Activated CD4-positive, CD25-positive, alpha-beta regulatory T cell treated with anti-CD3 and anti-CD28 coated beads, Interleukin-2, amount 50 U/mL, for 16 hours (primary cell): ENCODE results near the gene CELA2B.
"Not testable (repeated sequence)": the region's sequence is repeated elsewhere in the genome, so short reads cannot be mapped to it uniquely, and the experiment has no call there.

ENCODE experiments used
- DNase-seq: peaks from one replicate; pipeline ENCODE4 v3.0.0-alpha.2; 2020; ENCODE audit warnings: low read depth, low spot score

CELA2B gene

DNA sequence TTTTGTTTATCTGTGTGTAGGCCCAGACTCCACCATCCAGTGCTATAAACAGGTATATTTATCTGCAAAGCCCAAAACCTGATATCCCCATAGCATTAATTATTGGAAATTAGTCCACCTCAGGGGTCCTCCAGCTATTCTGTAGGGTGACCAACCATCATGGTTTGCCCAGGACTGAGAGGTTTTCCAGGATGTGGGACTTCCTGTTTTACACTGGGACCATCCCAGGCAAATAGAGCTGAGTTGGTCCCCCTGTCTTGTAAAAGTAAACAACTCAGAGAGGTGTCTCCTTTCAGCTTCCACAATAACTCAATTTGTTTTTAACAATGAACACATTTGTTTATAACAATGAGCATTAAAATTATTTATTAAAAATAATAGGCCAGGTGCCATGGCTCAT lies 7.8 kb upstream of the CELA2B start:
- no peak for DNase-seq

DNA sequence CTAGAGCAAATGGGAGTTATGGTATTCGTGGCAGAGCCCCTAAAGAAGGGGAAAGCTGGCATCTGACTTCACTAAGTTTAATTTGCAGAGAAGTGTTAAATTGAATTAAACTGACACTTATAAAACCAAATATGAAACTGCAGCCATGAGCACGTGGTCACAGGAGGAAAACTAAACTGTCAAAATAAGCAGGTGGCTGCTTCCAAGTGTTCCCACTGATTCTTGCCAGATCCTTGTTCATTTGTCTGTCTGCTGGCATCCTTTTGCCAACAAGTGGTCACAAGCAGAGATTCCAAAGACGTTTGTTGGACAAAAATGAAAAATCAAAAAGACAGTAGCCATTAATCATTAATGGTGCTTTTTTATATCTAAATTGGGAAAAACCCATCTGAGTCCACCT lies 6.5 kb upstream of the CELA2B start:
- no peak for DNase-seq

DNA sequence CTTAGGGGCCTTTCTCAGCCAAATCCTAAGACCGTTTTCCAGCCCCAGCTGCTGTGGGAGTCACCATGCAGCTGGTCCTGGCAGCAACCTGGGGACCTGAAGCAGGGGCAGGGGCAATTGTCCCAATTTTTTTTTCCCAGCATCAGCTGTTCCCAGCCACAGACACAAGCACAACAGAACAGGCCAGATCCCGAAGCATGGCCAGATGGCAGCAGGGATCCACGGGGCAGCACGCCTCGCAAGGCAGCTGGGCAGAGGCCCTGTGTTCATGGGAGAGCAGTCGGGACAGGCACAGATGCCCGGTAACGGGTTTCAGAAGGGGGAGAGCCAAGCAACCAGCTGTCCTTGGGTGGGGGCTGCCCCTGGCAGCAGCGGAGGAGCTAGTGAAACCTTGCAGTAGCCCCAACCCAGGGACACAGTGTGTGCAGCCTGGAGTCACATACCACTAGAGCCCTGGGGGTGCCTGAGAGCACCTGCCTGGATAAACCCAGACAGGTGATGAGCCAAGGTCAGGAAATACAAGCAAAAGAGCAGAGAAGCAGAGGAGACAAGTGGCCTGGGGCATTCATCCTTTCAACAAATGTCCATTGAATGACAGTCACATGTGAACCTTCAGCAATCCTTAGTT lies 6.0 kb upstream of the CELA2B start:
- DNase-seq = not testable (repeated sequence)

DNA sequence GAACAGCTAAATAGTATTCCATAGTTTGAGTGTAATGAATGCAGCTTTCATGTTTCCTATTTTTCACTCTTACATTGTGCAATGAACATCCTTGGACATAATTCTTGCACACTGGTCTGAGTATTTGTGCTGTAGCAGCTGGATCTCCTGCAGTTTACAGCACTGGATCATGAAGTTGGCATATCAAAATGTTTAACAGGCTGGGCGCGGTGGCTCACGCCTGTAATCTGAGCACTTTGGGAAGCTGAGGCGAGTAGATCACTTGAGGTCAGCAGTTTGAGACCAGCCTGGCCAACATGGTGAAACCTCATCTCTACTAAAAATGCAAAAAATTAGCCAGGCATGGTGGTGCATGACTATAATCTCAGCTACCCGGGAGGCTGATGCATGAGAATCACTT lies 4.8 kb upstream of the CELA2B start:
- not testable (repeated sequence) for DNase-seq

DNA sequence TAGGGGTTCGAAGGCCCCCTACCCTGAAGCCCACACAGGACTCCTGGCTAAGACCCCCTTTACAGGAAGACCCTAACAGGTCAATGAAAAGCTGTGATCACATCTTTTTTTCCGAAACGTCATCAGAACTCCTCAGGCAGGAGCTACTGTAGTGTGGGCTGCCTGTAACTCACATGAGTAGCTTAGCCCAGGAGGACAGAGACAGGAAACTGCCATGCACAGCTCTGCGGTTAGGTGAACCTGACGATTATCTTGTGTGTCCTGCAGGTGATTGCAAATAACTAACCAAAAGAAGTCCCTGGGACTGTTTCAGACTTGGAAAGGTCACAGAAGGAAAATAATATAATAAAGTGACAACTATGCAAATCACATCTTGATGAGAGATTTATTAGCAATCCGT lies 4.2 kb upstream of the CELA2B start:
- DNase-seq = not testable (repeated sequence)

DNA sequence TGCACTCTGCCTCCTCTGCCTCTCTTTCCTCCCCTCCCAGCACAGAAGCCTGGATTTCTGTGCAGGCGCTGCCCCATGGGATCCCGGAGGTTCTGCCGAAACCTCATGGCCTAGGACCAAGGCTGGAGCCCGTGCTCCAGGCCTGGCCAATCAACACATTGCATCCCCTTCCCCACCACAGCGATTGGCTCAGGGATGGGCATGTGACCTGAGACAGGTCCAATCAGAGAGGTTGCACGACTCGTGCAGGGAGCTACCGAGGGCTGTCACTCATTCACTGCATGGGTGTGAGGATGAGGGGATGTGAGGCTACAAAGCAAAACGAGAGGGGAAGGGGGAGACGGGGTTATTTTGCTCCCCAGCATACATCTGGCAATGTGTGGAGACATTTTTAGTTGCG lies 3.3 kb upstream of the CELA2B start:
- no peak for DNase-seq

DNA sequence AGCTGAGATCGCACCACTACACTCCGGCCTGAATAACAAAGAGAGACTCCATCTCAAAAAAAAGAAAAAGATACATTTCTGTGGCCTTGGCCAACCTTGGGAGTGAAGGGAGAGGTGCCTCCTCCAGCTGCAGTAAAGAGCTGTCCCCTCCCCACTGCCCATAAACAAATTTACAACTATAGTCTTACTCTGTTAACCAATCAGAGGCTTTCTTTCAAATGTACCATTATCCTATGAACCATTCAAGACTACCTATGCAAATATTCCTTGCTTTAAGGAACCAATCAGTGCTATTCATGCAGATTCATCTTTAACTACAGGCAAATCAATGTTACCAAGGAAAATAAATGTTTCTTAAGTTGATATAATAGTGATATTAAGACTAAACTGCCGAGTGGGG lies 1.0 kb downstream of the CELA2B start:
- DNase-seq = no peak

DNA sequence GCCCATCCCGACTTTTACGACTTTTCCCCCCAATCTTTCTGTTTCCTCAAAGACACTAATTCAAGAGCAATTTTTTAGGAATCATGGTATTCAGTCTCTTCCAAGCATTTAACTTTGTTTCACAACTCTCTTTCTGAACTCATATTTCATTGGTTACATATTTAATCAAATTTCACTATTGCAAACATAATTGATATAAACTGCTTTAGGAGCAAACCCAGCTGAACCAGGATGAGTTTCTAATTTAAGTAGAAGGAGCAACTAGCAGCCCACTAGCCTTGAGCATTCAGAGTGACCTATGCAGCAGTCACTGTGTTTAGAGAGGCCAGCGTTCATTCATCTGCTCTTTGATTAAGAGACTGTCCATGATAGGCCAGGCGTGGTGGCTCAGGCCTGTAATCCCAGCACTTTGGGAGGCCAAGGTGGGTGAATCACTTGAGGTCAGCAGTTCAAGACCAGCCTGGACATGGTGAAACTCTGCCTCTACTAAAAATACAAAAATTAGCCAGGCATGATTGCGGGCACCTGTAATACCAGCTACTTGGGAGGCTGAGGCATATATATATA lies 1.8 kb downstream of the CELA2B start:
- DNase-seq = no peak

DNA sequence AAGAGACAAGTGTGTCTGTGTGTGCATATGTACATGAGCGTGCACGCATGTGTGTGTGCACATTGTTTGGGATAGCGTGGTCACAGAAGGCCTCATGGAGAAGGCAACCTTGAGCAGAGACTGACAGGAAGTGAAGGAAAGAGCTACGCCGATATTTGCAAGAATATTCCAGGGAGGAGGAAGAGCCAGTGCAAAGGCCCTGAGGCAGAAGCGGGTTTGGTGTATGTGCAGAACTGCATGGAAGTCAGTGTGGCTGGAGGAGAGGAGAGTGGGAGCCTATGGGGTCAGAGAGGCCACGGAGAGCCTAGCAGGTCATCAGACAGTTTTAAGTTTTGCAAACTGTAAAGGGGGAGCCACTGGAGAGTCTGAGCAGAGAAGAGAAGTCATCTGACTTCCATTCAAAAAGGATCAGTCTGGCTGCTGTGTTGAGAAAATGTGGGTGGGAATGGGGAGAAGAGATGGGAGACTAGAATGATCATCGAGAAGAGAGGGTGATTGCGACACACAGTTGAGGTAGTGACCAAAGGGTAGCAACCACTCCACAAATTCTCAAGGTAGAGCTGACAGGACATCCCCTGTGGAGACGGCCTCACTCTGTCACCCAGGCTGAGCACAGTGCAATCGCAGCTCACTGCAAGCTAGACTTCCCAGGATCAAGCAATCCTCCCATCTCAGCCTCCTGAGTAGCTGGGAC lies 3.9 kb downstream of the CELA2B start:
- no peak for DNase-seq

DNA sequence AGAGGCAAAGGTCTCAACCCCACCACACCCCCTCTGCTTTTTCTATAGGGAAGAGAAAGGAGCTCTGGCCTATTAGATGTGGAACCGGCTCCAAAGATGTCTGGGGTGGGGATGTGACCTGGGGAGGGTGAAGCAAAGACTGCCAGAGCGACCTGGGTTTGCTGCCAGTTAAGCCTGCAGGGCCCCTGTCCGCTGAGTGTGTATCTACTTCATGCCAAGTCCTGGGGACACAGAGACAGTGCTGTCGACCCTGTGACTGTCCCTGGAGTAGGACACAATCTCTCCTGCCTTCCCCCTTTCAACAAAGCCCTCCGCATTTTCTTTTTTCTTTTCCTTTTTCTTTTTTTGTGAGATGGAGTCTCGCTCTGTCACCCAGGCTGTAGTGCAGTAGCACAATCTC lies 6.6 kb downstream of the CELA2B start:
- not testable (repeated sequence) for DNase-seq

DNA sequence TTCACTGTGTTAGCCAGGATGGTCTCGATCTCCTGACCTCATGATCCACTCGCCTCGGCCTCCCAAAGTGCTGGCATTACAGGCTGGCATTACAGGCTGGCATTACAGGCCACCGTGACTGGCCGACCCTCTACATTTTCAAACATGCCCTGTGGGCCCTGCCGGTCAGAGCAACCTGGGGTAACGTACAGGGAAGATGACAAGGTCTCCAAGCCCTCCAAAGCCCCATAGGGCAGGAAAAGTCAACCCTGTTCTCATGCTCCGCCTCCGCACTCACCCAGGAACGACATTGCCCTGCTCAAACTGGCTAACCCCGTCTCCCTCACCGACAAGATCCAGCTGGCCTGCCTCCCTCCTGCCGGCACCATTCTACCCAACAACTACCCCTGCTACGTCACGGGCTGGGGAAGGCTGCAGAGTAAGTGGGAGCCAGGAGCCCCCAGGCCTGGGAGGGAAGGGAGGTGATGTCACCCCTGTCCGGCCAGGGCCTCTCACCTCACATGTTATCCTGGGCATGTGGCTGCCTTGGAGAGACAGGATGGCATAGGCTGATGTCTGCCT lies 7.2 kb downstream of the CELA2B start:
- DNase-seq = not testable (repeated sequence)

DNA sequence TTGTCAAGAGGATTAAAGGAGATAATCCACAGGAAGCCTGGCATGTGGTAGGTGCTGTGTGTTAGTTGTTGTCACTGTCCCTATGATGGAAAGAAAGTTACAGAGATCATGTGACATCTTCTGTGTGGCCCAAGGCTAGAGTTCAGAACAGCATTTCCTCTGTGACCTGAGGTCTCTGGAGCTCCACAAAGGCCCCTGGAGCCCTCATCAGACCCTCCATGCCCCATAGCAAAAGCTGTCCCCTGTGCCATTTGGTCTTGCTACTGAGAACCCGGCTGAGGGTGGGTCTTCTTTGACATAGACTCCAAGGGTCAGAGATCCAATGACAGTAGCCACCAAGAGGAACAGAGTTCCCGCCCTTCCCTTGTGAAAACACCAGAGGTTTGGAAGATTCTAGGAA lies 8.1 kb downstream of the CELA2B start:
- no peak for DNase-seq

DNA sequence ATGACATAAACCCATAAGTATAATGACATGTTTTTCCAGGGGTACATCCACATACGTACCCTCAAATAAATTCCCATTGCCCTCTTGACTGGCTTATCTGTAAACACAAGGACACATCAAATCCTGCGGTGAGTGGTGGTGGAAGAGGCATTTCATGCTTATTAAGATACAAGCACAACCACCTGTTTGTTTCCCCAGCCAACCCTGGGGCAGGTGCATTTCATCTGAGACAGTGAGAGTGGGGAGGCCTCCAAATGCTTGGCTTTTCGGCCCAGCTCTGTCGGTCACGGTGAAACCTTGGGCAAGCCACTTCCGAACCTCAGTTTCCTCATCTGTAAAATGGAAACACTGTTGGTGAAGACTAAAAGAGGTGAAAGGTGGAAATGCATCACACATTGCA lies 8.5 kb downstream of the CELA2B start:
- DNase-seq = not testable (repeated sequence)

DNA sequence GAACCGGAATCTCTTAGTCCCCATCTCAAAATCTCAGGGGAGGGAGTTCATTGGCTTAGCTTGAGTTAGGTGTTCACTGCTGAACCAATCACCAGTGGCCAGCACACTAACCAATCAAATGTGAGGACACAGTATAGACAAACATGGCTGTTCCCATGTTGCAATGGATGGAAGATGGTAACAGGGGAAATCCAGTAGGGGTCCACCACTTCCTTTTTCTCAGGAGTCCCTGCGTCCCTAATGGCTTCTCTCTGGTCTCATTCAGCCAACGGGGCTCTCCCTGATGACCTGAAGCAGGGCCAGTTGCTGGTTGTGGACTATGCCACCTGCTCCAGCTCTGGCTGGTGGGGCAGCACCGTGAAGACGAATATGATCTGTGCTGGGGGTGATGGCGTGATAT lies 9.7 kb downstream of the CELA2B start:
- DNase-seq = no peak

DNA sequence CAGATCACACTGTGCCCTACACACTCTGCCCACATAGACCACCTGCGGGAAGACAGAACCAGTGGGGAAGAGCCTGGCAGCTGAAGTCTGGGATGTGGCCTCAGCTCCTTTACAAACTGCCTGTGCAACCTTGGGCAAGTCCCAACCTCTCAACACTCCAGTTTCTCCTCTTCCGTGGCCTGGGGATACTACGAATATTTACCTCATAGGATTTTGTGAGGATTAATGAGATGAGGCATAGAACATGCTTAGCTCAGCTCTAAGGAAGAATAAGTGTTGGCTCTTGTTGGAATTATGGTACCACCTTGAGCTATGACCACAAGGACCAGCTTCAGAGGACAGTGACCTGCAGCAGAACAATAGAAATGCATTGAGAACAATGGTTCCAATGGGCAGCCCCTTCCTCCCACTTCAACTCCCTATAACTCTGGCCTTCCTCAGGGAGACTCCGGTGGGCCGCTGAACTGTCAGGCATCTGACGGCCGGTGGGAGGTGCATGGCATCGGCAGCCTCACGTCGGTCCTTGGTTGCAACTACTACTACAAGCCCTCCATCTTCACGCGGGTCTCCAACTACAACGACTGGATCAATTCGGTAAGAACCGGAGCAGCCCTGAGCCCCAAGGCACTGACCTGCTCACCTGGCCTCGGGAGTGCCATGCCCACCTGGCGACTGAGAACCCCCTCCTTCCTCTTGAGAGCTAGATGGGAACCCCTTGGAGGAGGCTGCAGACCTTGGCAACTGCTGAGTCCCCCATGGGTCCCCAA lies 11.1 kb downstream of the CELA2B start:
- not testable (repeated sequence) for DNase-seq

DNA sequence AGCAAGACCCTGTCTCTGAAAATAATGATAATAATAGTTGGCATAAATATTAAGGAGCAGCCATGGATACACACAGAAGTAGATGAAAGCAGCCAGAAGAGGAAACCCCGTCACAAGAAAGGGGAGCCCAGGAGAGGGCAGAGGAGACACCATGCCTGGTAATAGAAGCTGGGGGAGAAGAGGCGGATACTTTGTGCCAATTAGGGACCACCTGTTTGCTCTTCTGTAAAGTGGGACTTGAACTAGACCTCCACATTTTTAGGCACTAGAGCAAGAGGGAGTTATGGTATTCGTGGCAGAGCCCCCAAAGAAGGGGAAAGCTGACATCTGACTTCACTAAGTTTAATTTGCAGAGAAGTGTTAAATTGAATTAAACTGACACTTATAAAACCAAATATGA lies 12.5 kb downstream of the CELA2B start:
- no peak for DNase-seq

DNA sequence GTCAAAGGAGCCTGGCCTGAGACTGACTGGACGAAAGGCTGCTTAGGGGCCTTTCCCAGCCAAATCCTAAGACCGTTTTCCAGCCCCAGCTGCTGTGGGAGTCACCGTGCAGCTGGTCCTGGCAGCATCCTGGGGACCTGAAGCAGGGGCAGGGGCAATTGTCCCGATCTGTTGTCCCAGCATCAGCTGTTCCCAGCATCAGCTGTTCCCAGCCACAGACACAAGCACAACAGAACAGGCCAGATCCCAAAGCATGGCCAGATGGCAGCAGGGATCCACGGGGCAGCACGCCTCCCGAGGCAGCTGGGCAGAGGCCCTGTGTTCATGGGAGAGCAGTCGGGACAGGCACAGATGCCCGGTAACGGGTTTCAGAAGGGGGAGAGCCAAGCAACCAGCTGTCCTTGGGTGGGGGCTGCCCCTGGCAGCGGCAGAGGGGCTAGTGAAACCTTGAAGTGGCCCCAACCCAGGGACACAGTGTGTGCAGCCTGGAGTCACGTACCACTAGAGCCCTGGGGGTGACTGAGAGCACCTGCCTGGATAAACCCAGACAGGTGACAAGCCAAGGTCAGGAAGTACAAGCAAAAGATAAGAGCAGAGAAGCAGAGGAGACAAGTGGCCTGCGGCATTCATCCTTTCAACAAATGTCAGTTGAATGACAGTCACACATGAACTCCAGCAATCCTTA lies 13.3 kb downstream of the CELA2B start:
- no peak for DNase-seq

DNA sequence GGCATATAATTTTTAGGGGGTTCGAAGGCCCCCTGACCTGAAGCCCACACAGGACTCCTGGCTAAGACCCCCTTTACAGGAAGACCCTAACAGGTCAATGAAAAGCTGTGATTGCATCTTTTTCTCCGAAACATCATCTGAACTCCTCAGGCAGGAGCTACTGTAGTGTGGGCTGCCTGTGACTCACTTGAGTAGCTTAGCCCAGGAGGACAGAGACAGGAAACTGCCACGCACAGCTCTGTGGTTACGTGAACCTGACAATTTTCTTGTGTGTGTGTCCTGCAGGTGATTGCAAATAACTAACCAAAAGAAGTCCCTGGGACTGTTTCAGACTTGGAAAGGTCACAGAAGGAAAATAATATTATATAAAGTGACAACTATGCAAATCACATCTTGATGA lies 15.1 kb downstream of the CELA2B start:
- DNase-seq = not testable (repeated sequence)

DNA sequence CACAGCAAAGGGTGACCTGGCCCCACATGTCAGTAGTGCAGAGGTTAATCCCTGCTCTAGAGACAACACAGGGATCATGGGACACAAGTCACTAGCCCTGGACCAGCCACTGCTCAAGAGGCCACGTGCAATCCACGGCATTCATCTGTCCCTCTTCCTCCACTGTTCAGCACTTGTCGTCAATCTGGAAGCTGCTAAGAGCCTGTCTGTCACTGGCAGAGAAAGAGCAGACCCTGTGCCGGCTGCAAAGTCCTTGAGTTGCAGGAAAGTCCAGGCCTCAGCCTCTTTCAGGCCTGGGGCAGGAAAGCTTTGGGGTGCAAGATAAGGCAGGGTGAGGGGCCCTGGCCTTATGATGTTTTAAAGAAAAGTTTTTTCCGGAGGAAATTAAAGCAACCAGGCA lies 16.7 kb downstream of the CELA2B start:
- no peak for DNase-seq

DNA sequence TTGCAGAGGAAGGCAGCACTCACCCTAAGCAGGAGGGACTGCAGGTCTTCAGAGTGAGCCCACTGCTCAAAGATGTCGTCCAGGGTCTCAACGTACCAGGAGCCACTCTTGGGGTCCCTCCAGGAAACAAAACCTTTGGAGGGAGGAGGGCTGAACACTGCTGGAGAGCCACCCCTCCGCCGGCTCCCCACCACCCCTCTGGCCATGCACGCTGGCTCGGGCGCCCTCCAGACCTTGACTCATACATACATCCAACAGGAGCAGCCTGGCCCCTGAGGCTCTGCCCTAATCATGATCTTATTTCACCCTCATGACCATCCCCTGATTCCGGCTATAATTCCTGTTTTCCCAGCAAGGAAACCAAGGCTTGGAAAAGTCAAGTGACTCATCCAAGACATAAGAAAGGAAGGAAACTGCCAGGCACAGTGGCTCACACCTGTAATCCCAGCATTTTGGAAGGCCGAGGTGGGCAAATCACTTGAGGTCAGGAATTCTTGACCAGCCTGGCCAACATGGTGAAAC lies 18.0 kb downstream of the CELA2B start:
- DNase-seq = no peak
